Fibroblast of skin of right quadriceps (primary cell): Measurements from ENCODE around the gene LRRC46.
A peak's percentile ranks its signal among the peaks of the same experiment; 100 is the strongest.

Experiments used
- DNase-seq: peaks from one replicate; pipeline ENCODE4 v3.0.0-alpha.2; 2013

LRRC46 gene

DNA sequence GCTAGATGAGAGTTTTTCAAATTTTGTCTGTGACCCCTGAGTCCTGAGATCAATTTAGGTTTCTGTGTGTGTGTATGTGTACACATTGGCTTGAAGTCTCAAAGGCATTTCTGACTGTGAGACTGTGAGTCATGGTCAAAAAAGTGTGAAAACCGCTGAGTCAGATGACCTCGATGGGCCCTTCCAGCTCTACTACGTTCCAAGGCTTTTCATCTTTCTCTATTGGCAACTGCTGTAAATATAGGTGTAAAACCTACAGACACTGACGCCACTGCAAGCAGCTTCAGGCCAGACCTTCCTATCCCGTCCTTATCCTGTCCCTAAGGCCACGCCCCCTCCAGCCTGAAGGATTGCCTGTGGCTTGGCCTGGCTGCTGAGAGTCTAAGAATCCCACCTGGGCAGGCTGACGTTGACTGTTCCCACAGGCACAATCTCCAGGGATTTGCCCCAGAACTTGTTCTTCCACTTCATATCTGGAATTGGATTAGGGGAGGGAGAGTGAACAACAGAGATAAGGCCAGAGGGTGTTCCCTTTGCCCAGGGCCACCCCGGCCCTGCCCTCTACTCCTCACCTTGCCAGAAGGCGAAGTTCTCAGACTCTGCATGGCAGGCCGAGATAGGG is 21.2 kb upstream of the LRRC46 start:
- DNase-seq: peak; percentile 87

DNA sequence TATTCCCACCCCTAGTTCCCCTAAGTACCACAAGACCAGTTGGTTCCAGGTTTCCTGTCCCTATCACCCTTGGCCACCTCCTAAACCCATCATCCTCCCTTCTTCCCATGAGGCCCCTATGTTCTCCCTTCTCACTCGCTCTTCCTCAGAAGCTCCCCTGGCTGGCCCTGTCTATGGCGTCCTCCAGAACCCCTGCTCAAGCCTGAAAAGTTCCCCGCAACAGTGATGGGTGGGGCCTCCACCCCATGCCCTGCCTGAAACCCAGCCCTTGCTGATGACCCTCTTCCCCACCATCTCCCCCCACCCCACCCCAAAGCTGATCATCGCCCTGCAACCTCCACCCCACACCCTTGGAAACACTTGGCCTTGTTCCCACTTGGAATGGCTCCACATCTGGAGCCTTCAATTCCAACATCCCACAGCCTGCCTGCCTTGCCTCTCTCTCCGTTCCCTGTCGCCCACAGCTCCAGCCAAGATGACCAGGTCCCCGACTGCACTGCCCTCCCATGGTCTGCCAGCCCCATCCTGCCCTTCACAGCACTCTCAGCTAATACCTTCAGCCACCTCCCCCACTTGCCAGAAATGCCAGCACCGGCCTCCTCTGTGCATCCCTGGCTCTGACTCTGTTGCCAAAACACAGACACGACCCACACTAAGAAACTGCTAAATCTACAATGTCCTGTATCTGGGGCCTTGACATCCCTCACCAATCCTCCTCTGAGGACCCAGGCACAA is 20.4 kb upstream of the LRRC46 start:
- no peak for DNase-seq

DNA sequence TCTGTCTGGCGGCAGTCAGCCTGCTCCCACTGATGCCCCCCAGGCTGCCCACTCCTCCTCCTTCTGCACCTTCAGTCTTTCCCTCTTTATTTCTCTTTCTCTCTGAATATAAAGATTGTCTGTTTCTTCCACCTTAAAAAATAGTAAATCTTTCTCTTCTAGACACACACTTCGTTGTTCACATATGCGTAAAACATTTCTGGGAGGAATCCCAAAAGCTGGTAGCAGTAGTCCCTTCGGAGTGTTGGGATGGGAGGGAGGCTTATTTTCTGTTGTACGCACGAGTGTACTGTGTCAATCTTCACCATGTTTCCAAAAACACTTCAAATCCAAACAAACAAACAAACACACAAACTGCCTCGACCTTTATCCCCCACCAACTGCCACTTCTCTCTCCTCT is 19.8 kb upstream of the LRRC46 start:
- DNase-seq: no peak

DNA sequence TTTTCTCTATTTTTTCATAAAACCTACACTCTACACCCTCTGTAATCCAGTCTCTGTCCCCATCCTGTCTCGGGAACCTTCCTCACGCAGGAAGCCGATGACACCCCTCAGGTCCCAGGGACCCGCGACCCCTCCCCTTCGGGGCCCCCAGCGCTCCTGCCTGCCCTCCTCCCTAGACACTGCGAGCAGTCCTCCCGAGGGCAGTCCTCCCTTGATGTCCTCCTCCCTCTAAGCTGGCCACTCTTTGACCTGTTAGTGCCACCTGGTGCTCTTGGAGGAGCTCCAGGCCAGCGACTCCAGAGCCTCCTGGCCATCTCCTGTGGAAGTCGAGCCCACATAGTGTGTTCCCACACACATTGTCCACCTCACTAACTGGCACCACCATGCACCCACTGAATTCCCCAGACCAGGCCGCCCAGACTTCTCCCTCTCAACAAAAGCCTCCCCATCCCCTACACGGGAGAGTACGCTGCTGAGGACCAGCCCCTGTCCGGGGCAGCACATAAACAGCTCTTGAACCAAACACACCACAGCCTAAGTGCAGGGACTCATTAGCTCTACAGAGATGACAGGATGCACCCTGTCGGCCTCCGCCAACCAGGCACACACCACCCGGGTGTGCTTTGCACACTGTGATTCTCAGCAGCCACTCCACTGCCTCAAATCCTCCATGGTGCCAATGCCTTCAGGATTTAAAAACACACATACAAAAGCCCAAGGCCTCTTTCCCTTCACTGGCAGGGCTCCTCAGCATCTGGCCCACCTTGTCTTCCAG is 19.1 kb upstream of the LRRC46 start:
- no peak for DNase-seq

DNA sequence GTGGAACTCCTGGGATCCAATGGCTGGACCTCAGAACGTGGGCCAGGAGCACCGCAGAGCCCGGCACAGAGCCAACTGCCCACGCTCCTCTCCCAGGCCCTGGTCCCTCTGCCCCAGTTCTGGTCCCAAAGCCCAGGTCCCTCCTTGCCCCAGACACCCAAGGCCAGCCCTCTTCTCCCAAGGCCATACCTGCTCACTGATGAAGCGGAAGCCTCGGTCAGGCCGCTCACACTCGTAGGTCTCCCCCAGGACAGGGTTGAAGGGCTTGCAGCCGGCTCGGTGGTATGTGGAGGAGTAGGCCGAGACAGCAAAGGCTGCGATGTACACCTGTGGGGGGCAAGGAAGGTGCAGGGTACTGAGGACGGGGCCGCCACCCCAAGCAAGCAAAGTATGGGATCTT is 18.4 kb upstream of the LRRC46 start:
- no peak for DNase-seq

- DNase-seq: no peak
These were observed 17.9 kb upstream of the LRRC46 start for GRCh38 chr17:47813512-47814031.

GRCh38 chr17:47815106-47815918 is 16.2 kb upstream of the LRRC46 start:
- no peak for DNase-seq

DNA sequence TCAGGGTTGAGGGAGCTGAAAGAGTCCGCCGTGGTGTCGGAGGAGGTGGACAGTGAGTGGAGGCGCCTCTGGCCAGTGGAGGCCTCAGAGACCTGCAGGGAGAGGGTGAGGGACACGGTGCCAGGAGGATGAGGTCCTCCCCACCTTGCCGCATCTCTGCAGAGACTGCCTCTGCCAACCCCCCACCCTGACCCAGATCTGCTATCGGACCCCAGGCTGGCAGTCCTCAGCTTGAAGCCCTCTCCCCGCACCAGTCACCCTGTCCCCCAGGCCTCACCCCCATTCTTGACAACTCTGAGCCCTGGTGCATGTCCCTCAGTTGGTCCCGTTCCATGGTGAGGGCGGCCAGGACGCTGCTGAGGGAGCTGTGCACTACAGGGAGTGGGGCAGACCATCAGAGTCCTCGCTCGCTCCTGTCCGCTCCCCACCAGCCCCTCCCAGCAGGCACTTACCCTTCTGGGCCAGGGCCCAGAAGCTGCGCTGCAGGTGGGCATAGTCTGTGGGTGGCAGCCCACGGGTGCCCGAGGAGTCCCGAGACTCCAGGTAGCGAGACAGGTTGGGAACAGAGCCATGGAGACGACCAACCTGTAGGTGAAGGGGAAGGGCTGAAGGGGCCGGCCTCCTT is 15.2 kb upstream of the LRRC46 start:
- no peak for DNase-seq

GRCh38 chr17:47816947-47817346 is 14.5 kb upstream of the LRRC46 start:
- DNase-seq: no peak

DNA sequence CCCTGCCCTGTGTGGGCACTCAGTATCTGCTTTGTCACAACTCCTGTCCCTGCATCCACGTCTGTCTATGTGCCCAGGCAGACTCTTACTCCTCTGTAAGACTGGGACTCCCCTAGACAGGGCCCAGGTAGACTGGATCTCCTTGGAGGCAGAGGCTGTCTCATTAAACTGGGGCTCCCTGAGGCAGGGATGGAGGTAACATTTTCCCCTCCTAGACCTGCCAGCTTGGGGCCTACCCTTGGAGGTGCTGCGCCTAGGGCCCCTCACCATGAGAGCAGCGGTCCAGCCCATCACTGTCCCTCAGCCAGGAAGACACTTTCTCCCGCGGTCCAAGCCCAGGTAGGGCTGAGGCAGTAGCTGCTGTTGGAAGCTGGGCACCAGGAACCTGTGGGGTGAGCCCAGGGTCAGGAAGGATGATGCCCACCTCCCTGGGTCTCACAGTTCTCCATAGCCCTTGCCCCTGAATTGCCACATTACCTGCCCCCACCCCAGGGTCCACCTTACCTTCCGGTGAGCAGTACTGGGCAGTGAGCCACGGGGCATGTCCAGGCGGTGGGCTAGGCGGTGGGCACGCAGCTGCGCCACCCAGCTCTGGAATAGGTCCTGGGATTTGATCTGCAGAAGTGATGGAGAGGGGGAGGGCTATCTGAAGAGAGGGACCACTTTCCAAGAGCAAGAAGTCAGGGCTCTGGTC is 13.3 kb upstream of the LRRC46 start:
- DNase-seq: no peak

GRCh38 chr17:47819475-47819874 is 12.0 kb upstream of the LRRC46 start:
- no peak for DNase-seq

DNA sequence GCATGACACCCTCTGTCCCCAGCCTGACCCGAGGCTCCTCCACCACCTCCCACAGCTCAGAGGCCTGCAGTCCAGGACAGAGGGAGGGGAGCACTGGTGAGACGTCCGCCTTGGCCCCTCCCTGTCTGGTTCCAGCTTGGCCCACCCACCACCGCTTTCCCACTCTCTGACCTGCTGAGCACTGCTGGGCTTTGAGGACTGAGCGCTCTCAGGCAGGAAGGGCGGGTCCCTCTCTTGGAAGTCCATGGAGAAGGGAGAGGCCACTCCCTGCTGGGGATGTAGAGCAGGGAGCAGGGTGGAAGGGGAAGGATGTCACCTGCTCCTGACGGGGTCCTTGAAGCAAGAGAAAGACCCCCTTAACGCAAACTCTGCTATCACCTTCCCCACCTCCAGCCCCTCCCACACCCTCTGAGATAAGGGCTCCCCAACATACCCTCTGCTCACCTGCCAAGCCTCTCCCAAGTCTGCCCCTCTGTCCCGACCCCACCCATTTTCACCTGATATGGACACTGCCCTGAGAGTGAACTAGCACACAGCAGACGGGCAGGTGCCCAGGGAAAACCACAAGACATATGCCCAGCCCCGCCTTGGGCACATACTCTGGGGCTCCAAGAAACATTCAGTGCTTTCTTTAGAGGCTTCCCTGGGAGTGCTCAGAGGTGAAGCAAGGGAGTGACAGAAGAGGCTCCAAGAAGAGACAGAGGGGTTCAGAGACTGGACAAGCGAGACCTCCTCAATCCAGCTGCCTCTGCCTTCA is 11.3 kb upstream of the LRRC46 start:
- no peak for DNase-seq

GRCh38 chr17:47821031-47821423 is 10.4 kb upstream of the LRRC46 start:
- DNase-seq: no peak

DNA sequence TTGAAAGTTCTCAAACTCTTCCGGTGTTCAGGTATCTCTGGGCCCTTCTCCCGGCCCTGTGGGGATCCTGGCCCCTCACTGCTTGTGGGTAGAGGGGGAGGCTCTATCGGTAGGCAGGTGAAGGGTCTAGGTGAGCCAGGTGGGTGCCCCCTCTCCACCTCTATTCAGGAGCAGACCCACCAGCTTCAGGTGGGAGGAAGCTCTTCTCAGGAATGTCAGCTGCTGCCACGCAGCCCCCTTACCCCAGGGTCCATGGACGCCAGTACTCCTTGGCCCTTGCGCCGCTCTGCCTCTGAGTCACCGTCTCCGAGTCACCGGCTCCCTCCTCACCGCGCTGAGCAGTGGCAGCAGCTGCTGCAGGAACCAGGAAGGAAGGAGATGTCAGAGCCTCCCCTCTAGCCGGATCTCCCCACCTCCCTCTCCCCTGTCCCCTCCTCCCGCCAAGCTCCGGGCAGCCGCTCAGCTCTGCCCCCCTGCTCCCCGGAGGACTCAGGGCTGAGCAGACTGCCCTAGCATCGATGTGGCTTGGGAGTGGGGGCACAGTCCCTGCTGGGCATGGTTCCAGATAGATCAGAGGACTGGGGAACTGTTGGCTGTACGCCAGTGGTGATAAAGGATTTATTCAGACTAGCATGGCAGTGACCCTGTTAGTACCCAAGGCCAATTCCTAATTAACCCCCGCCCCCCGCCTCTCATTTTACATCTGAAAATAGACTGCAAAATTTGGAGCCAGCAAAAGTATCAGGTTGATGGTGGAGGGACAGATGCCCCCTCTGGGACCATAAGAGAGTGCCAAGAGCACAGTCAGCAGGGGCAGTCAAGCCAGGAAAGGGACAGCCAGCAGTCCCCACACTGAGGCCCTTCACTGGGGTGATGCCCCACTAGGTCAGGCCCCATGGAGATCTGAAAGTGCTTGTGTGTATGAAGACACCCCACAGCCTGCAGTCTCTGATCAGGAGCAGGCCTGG is 9.8 kb upstream of the LRRC46 start, which contains the start of gene OSBPL7:
OSBPL7 (minus strand) TSS at position 371 of the 968 bp plus-strand sequence. CDS start 1,516 bp downstream, outside the sequence.
- DNase-seq: peak; percentile 83

GRCh38 chr17:47822785-47823184 is 8.7 kb upstream of the LRRC46 start:
- DNase-seq: no peak

DNA sequence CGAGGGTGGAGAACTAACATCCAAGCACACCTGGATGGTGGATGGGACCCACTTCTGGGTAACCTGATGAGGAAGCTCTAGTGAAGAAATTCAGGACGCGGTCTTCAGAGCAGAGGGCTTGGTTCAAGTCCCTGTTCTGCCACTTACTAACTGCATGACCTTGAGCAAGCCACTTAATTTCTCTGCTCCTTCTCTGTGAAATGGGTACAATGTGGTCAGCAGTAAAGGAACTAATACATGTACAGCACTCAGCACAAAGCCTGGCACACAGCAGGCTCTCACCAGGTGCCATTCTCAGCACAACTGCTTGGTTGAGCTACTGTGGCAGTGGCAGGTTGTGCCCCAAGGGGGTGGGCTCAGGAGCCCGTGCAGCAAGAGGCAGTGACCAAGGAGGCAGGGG is 8.0 kb upstream of the LRRC46 start:
- no peak for DNase-seq

DNA sequence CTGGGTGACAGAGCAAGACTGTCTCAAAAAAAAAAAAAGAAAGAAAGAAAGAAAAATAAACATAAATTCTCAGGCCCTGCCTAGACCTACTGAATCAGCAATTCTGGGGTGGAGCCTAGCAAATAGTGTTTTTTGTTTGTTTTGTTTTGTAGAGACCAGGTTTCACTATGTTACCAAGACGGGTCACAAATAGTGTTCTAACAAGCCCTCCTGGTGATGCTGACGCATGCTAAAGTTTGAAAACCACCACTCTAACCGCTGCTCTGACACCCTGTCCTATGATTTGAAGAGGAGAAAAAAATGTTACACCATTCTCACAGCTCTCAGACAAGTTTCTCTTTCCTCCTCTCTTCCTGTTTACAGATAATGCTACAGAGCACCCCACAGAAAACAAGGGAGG is 1.6 kb upstream of the LRRC46 start:
- no peak for DNase-seq

GRCh38 chr17:47830396-47831002 is 971 bp upstream of the LRRC46 start:
- no peak for DNase-seq

GRCh38 chr17:47831934-47832327 is 461 bp downstream of the LRRC46 start:
- no peak for DNase-seq
